Motor neuron (in vitro differentiated cells): ENCODE measurements around the gene MREG. TPM values are rescaled to one million over a fixed set of nuclear protein-coding genes. Genes with fewer than 3 reads are reported as not detected.
A peak's percentile ranks its signal among the peaks of the same experiment; 100 is the strongest.

Experiments used
- ATAC-seq, 8 experiments: fragments of 200-7000 bp; cut with Tn5 transposase; replicated peaks in 6 of 8; 2 replicates each; pipeline ENCODE4 v1.8.0; 2021; ENCODE audit warnings: mild to moderate bottlenecking in 8 of 8, moderate library complexity in 8 of 8
- H3K27ac ChIP-seq, 2 donors: fragments of 250-450 bp; sonication (Bioruptor Pico); 2 replicates each; pipeline ENCODE4 v1.9.0; 2021; ENCODE audit warnings: antibody characterized with exemption in 2 of 2, mild to moderate bottlenecking in 2 of 2, moderate library complexity in 1 of 2
- H3K4me1 ChIP-seq, 2 donors: fragments of 250-450 bp; sonication (Bioruptor Pico); replicated peaks in 1 of 2; 2 replicates each; pipeline ENCODE4 v1.6.1; 2021; ENCODE audit warnings: antibody characterized with exemption in 2 of 2, mild to moderate bottlenecking in 2 of 2, moderate library complexity in 1 of 2
- H3K4me3 ChIP-seq, 5 donors: fragments of 250-450 bp; sonication (Bioruptor Pico); 2 replicates each; pipeline ENCODE4 v1.9.0; 2021; ENCODE audit warnings: antibody characterized with exemption in 5 of 5, mild to moderate bottlenecking in 5 of 5, moderate library complexity in 4 of 5
- WGBS, 10 experiments: fragments of 450-650 bp; shearing (Covaris generic); methylation state at CpG; one replicate each; pipeline ENCODE4 v1.0.0; 2022; 5-methylcytosine and 5-hydroxymethylcytosine counted together
- in situ Hi-C, 9 experiments: fragments of 400-800 bp; cut with MboI; loops; one replicate each; pipeline ENCODE4 v1.15.0; 2021; ENCODE audit warnings: low sequenced_read_pairs in 9 of 9, low pct_unique_long_range_greater_than_20kb in 2 of 9; ENCODE audit not compliant: unreplicated experiment in 9 of 9
- total RNA-seq, 8 experiments: library from RNA; unstranded; fragments of 300-600 nt; gene quantifications; 2 replicates each; pipeline versions ENCODE4 v1.2.3 to v1.2.4, GENCODE V29; 2022

MREG gene
- total RNA-seq, 8 experiments from 2014 or later = 1.1 to 3.1 (median 2.0) TPM

- in situ Hi-C loops = loop anchor here in 2 of 9 experiments (25.0 kb wide), 1 partner anchor 478 kb away; the partner anchor contains the start of gene FN1 (in 2 of the 2)
- ATAC-seq = no peak
These were observed 97.9 kb downstream of the MREG start for GRCh38 chr2:215915441-215915840.

DNA sequence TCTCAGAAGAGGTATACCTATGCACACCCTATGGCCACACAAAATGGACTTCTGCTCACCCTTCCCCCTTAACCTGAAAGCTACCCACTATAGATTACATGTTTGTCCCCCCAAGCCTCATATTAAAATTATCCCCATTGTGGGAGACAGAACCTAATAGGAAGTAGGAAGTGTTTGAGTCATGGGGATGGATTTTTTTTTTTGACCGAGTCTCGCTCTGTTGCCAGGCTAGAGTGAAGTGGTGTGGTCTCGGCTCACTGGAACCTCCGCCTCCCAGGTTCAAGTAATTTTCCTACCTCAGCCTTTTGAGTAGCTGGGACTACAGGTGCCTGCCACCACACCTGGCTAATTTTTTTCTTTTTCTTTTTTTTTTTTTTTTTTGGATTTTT is 98.6 kb downstream of the MREG start:
- Histone ChIP-seq H3K27ac (no peak overlapping the region), H3K4me3 (no peak overlapping the region), H3K4me1 (peaks cover 0 to 4% of the 10 kb centered on the region in 2 donors)
- in situ Hi-C loops = loop anchor here in 2 of 9 experiments (25.0 kb wide), 1 partner anchor 477 kb away; the partner anchor contains the start of gene FN1 (in 2 of the 2)
- no peak for ATAC-seq
- 85 to 100% (median 100%) methylated on average over 1 to 4 of the region's 4 CpGs; no CpG with 5 or more reads in 2 of the 10 experiments for WGBS, 10 experiments

More at GRCh38 chr2:215915441-215915840, 97.9 kb downstream of the MREG start:
- Histone ChIP-seq H3K4me3 (no peak overlapping the region), H3K4me1 (peaks cover 0 to 4% of the 10 kb centered on the region in 2 donors), H3K27ac (no peak overlapping the region)
- 70 to 100% (median 83%) methylated on average over 1 to 5 of the region's 5 CpGs for WGBS, 10 experiments

- in situ Hi-C loops = loop anchor here in 2 of 9 experiments (25.0 kb wide), 1 partner anchor 477 kb away; the partner anchor contains the start of gene FN1 (in 2 of the 2)
- no peak overlapping the region for H3K4me3 ChIP-seq
- WGBS, 10 experiments = 83 to 100% (median 94%) methylated on average over 1 to 3 of the region's 3 CpGs; no CpG with 5 or more reads in 1 of the 10 experiments
- H3K4me1 ChIP-seq = peaks cover 0 to 4% of the 10 kb centered on the region in 2 donors
- no peak overlapping the region for H3K27ac ChIP-seq
- no peak for ATAC-seq
These were observed 99.1 kb downstream of the MREG start for GRCh38 chr2:215914054-215914776.

GRCh38 chr2:215912299-215912842 is 101.0 kb downstream of the MREG start:
- no peak for ATAC-seq
- in situ Hi-C loops = loop anchor here in 2 of 9 experiments (25.0 kb wide), 1 partner anchor 475 kb away; the partner anchor contains the start of gene FN1 (in 2 of the 2)
- 23 to 83% (median 68%) methylated on average over 2 to 6 of the region's 6 CpGs; no CpG with 5 or more reads in 1 of the 10 experiments for WGBS, 10 experiments
- no peak overlapping the region for H3K27ac ChIP-seq
- no peak overlapping the region for H3K4me3 ChIP-seq
- H3K4me1 ChIP-seq = no peaks in the 10 kb centered on the region

DNA sequence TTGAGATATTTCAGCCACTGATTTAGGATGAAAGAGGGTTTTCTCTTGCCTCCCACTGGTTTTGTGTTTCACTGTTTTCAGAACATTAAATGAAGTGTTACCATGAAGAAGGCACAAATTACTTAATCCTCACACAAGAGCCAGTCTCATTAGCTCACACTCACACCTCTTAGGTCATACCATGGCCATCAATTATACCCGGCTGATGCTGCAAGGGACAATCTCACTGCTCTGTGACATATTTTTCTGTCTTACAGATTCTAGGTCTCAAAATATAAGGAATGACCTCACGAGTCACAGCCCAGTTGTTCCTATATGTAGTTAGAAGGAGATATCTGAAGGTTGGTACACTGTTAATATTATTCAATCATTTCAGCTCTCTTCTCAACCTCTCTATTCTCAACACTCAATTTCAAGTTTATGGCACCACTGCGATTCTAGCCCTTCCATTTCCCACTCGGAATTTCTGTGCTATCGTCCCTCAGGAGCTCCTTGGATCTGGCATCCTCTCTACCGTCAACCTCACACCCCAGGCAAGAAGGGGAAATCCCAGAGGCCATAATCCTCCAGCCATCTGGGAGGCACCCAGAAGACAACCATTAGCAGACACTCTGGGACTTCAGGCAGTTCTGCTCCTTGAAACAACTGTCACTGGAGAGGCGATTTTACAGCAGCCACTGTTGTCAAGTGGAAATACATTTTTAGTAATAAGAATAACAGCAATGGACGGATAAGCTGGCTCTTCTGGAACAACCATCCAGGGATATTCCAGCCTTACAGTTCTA is 101.9 kb downstream of the MREG start:
- no peak overlapping the region for H3K27ac ChIP-seq
- in situ Hi-C loops = loop anchor here in 2 of 9 experiments (25.0 kb wide), 1 partner anchor 474 kb away; the partner anchor contains the start of gene FN1 (in 2 of the 2)
- peak in 4 of 8 experiments; percentile 46 to 63 (median 56) for ATAC-seq
- no peaks in the 10 kb centered on the region for H3K4me1 ChIP-seq
- H3K4me3 ChIP-seq = no peak overlapping the region
- WGBS, 10 experiments = 94 to 100% (median 98%) methylated on average over 2 to 7 of the region's 8 CpGs; no CpG with 5 or more reads in 2 of the 10 experiments

- ATAC-seq = peak in 1 of 8 experiments; percentile 92
- no peaks in the 10 kb centered on the region for H3K4me1 ChIP-seq
- H3K4me3 ChIP-seq = no peak overlapping the region
- no peak overlapping the region for H3K27ac ChIP-seq
- in situ Hi-C loops = loop anchor here in 2 of 9 experiments (25.0 kb wide), 1 partner anchor 473 kb away; the partner anchor contains the start of gene FN1 (in 2 of the 2)
These were observed 103.2 kb downstream of the MREG start for GRCh38 chr2:215910180-215910579.

DNA sequence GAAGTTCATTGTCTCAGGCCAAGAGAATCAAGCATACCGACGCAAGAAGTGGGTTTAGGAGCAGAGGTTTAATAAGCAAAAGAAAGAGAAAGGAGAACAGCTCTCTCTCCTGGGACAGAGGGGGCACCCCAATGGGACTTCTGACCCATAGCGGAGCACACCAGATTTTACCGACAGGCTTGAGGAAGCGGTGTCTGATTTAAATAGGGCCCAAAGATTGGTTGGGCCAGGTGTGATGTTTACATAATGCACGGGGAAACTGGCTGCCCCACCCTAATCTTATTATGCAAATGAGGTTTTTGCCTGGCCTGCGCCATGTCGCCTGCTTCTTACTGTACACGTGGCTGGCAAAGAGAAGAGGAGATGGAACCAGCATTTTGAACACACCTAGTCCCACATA is 106.2 kb downstream of the MREG start:
- ATAC-seq = no peak
- in situ Hi-C loops = loop anchor here in 2 of 9 experiments (25.0 kb wide), 1 partner anchor 470 kb away; the partner anchor contains the start of gene FN1 (in 2 of the 2)
- WGBS, 10 experiments = 82 to 100% (median 91%) methylated on average over 2 to 9 of the region's 9 CpGs; no CpG with 5 or more reads in 2 of the 10 experiments
- no peaks in the 10 kb centered on the region for H3K4me1 ChIP-seq
- no peak overlapping the region for H3K4me3 ChIP-seq
- no peak overlapping the region for H3K27ac ChIP-seq

GRCh38 chr2:215906458-215906857 is 106.9 kb downstream of the MREG start:
- Histone ChIP-seq H3K4me1 (no peaks in the 10 kb centered on the region), H3K27ac (no peak overlapping the region), H3K4me3 (no peak overlapping the region)
- in situ Hi-C loops = loop anchor here in 2 of 9 experiments (25.0 kb wide), 1 partner anchor 469 kb away; the partner anchor contains the start of gene FN1 (in 2 of the 2)
- no peak for ATAC-seq

GRCh38 chr2:215905691-215906090 is 107.7 kb downstream of the MREG start:
- Histone ChIP-seq H3K4me3 (no peak overlapping the region), H3K27ac (no peak overlapping the region), H3K4me1 (no peaks in the 10 kb centered on the region)
- ATAC-seq = no peak
- 0 to 94% (median 63%) methylated on average over 1 to 5 of the region's 5 CpGs; no CpG with 5 or more reads in 1 of the 10 experiments for WGBS, 10 experiments
- in situ Hi-C loops = loop anchor here in 2 of 9 experiments (25.0 kb wide), 1 partner anchor 468 kb away; the partner anchor contains the start of gene FN1 (in 2 of the 2)

- whole genome bisulfite sequencing, 10 experiments = 52 to 100% (median 86%) methylated on average over 2 to 5 of the region's 5 CpGs; no CpG with 5 or more reads in 4 of the 10 experiments
- ATAC-seq = peak in 3 of 8 experiments; percentile 95 to 97 (median 95)
- Histone ChIP-seq H3K4me3 (no peak overlapping the region), H3K4me1 (no peaks in the 10 kb centered on the region), H3K27ac (no peak overlapping the region)
- in situ Hi-C loops = loop anchor here in 2 of 9 experiments (25.0 kb wide), 1 partner anchor 467 kb away; the partner anchor contains the start of gene FN1 (in 2 of the 2)
These were observed 109.2 kb downstream of the MREG start for GRCh38 chr2:215904101-215904500.

GRCh38 chr2:215903203-215903602 is 110.1 kb downstream of the MREG start:
- no peak for ATAC-seq
- in situ Hi-C loops = loop anchor here in 2 of 9 experiments (25.0 kb wide), 1 partner anchor 466 kb away; the partner anchor contains the start of gene FN1 (in 2 of the 2)
- Histone ChIP-seq H3K4me3 (no peak overlapping the region), H3K27ac (no peak overlapping the region), H3K4me1 (no peaks in the 10 kb centered on the region)
- WGBS, 10 experiments = 40 to 100% (median 88%) methylated on average over 1 of the region's 1 CpG; no CpG with 5 or more reads in 5 of the 10 experiments

DNA sequence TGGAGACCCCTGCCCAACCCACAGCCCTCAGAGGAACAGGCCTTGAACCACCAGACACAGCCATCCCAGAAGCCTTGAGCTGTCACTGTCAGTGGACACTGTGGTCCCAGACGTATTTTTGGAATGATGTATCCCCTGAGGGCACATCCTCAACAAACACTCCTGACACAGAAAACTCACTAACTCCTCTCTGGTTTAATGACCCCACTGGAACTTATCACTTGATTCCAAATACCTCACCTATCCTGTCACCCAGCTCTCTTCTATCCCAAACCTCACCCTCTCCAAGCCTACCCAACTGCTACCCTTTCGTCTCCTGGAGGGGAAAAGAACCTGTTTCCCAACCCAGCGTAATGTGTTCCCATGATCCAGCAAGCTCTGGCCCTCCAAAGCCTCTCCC is 111.6 kb downstream of the MREG start:
- 56 to 100% (median 89%) methylated on average over 1 to 3 of the region's 3 CpGs; no CpG with 5 or more reads in 4 of the 10 experiments for WGBS, 10 experiments
- Histone ChIP-seq H3K4me1 (no peaks in the 10 kb centered on the region), H3K27ac (no peak overlapping the region), H3K4me3 (no peak overlapping the region)
- in situ Hi-C loops = loop anchor here in 2 of 9 experiments (25.0 kb wide), 1 partner anchor 464 kb away; the partner anchor contains the start of gene FN1 (in 2 of the 2)
- ATAC-seq = no peak
